Inflammatory macrophage treated with lipopolysaccharide for 1 hour (primary cell): ENCODE measurements around the gene COX6A1.

ENCODE experiments used
- DNase-seq, 2 donors: peaks; one replicate each; pipeline ENCODE4 v3.0.0-alpha.2; 2020 to 2022

The COX6A1 gene

GRCh38 chr12:120437735-120438494 is at the start of gene COX6A1:
TSS of gene COX6A1 (plus strand) at chr12:120438113. CDS start at chr12:120438127, 14 bp downstream.
- DNase-seq: peak; percentile 97 to 98

- no peak for DNase-seq
These were observed 49.0 kb upstream of the COX6A1 start for GRCh38 chr12:120388691-120389481.

- no peak for DNase-seq
These were observed 47.3 kb upstream of the COX6A1 start for GRCh38 chr12:120390540-120391120.

- no peak for DNase-seq
These were observed 43.2 kb upstream of the COX6A1 start for GRCh38 chr12:120394483-120395367.

DNA sequence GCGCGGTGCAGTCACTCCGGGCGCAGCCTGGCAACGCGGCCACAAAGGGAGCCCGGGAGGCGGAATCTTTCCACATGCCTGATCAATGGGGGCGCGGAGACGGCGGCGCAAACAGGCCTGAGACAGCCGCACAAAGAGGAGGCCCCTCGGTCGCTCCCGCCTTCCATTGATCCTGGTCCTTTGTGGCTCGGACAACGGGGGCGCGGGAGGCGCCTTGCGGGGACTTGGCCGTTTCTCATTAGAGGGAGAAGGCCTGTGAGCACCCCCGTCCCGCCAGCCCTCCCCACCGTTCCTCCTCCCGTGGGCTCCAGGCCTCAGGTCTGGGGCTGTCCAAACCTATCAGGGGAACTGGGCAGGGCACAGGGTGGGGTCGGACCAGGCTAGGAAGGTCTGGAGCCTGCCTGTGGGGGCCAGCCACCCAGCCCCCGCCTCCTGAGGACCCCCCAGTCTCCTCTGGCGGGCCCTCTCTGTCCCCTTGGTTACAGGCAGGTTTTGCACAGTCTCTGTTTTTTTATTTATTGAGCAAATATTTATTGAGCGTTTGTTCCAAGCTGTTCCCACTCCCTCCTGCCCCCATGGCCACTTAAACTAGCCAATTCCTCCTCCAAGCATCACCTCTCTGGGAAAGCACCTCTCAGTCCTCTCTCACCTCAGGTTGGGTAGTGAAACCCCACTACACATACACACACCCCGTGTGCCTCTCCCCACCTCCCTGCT is 39.9 kb upstream of the COX6A1 start:
- no peak for DNase-seq

- DNase-seq: no peak
These were observed 38.4 kb upstream of the COX6A1 start for GRCh38 chr12:120399531-120399930.

DNA sequence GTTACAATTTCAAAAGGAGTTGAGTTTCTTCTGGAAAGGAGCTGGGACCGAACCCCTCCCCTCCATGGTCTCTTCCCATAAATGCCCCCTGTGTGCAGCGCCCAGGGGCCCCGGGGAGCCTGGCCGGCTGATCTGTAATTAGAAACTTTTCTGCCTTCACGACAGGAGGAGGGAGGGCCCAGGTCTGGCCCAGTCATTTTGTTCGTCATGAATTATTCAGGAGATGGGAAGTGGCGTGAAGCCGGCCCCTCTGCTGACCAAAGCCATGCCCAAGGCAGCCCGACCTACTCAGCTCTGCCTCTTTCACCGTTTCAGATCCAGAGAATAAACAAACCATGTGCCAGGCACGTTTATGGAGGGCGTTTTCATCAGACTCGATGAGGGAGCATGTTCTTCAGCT is 35.7 kb upstream of the COX6A1 start:
- DNase-seq: no peak

DNA sequence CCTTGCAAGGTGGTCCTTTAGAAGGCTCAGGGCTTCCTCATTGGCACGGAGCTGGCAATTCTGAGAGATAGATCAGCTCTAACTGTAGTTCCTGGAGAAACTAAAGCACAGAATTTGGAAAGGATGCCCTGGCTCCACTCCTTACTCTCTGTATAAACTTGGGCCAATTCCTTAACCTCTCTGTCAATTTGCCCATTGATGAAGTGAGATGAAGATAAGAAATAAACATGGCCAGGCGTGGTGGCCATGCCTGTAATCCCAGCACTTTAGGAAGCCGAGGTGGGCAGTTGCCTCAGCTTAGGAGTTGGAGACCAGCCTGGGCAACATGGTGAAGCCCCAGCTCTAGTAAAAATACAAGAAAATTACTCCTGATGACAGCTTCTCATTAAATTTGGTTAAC is 34.0 kb upstream of the COX6A1 start:
- DNase-seq: no peak

DNA sequence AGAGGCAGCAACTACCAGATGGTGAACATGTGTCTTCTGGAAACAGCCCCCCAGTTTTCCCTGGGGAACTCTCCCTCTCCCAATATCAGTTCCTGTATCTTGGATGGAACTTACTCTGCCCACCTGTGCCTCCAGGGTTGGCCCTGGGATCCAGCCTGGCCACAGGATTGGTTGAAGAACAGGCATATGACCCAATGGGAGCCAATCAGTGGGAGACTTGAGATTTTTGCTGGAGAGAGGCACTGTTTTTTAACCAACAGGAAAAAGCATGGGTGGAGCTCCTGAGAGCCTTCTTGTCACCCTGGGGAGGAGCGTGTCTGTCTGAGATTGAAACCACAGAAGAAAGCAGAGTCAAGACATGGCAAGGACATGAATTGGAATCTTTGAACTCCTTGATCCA is 33.6 kb upstream of the COX6A1 start:
- no peak for DNase-seq

DNA sequence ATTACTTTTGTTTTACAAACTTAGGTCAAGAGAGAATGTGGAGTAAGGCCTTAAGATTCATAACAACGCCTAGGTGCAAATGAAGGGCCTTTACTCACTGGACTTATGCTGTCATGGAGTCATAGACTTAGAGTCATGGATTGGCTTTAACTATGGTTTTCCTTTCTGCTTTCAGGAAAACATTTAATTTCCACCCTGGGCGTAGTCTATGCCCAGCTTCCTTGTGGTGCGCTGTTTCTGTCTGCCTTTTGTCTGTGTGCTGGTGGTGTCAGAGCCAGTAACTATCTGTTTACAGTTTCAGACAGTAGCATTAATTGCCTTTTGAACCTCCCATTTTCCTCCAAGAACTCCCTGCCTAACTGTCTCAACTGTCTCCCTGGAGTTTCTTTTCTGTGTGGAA is 31.8 kb upstream of the COX6A1 start:
- DNase-seq: no peak

DNA sequence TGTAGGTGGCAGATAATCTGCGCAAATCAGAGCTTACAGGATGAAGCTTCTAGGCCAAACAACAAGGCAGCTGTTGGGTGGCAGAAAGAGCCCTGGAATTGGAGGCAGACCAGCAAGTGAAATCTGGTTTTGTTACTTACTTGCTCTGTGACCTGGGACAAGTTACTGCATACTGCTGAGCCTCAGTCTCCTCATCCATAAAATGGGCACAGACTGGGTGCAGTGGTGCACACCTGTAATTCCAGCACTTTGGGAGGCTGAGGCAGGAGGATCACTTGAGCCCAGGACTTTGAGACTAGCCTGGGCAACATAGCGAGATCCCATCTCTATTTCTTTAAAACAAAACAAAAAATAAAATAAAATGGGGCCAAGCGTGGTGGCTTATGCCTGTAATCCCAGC is 31.4 kb upstream of the COX6A1 start:
- DNase-seq: no peak

- DNase-seq: no peak
These were observed 29.1 kb upstream of the COX6A1 start for GRCh38 chr12:120408771-120409170.

GRCh38 chr12:120412421-120412820 is 25.5 kb upstream of the COX6A1 start:
- no peak for DNase-seq

- no peak for DNase-seq
These were observed 23.8 kb upstream of the COX6A1 start for GRCh38 chr12:120413901-120414695.

DNA sequence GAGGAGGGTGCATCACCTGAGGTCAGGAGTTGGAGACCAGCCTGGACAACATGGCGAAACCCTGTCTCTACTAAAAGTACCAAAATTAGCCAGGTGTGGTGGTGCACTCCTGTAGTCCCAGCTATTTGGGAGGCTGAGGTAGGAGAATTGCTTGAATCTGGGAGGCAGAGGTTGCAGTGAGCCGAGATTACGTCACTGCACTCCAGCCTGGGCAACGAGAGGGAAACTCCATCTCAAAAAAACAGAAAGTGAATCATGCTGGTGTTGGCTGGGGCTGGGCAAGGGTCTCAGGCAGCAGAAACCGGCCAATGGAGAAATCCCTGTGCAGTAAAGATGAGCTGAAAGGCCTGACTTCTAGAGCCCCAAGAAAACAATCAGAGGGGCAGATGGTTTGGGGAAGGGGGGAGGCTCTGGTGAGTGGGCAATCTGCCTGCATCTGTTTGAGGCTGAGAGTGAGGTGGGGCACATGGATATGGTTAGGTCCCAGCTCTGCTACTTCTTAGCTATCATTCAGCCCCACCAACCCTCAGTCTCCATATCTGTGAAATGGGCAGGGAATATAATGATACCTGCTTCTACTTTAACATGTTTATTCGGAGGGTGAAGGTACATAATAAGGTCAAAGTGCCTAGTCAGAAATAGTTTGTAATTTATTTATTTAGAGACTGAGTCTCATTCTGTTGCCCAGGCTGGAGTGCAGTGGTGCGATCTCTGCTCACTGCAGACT is 21.3 kb upstream of the COX6A1 start:
- no peak for DNase-seq

- DNase-seq: no peak
These were observed 19.9 kb upstream of the COX6A1 start for GRCh38 chr12:120417917-120418580.

GRCh38 chr12:120421701-120422100 is 16.2 kb upstream of the COX6A1 start:
- no peak for DNase-seq

DNA sequence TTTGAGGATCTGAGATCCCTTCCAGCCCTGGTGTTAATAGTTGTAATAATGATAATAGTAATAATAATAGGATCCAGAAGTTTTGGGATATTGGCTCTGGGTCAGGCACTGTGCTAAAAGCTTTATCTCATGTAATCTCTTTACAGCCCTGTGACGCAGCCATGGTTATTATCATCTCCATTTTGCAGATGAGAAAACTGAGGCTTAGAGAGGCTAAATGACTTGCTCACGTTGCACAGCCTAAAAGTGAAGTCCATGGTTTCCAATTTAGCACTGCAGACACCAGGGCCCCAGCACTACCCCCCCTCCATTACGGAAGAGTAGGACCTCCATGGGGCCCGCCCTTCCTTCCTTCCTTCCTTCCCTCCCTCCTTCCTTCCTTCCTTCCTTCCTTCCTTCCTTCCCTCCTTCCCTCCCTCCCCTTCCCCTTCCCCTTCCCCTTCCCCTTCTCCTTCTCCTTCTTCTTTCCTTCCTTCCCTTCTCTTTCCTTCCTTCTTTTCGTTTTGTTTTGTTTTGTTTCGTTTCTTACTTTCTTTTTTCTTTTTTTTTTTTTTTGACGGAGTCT is 14.9 kb upstream of the COX6A1 start:
- no peak for DNase-seq

DNA sequence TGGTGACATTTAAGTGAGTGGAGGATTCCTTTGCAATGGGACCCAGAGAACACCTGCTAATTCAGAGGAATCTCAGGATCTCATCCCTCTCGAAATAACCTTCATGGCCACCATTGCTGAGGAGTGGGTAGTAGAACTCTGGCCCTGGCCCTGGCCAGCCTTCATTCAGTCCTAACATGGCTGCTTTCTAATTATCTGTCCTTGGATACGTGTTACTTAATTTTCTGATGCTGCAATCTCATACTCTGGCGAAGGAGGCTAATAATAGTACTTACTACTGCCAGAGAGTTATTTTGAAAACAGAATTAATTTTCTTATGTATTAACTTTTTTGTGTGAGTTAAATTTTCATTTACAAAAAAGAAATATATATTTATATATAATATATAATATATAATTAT is 12.1 kb upstream of the COX6A1 start:
- DNase-seq: no peak
